ENCODE measurements around the gene SOX8.
A peak's percentile ranks its signal among the peaks of the same experiment; 100 is the strongest.

Gene SOX8

GRCh38 chr16:988471-989353, 7.1 kb downstream of the SOX8 start:
- DNase-seq = no peak

GRCh38 chr16:989354-989814, 7.8 kb downstream of the SOX8 start:
- DNase-seq = no peak

GRCh38 chr16:990516-991291, 9.1 kb downstream of the SOX8 start:
- peak; percentile 81 for DNase-seq

- DNase-seq = peak; percentile 30
Measured at GRCh38 chr16:991345-991744, 9.8 kb downstream of the SOX8 start.

GRCh38 chr16:991773-992172, 10.2 kb downstream of the SOX8 start:
- no peak for DNase-seq

- no peak for DNase-seq
Measured at GRCh38 chr16:993731-994130, 12.2 kb downstream of the SOX8 start.

- DNase-seq = no peak
Measured at GRCh38 chr16:995087-995486, 13.5 kb downstream of the SOX8 start.

- no peak for DNase-seq
Measured at GRCh38 chr16:995783-996182, 14.2 kb downstream of the SOX8 start.

- DNase-seq = no peak
Measured at GRCh38 chr16:996681-997080, 15.1 kb downstream of the SOX8 start.

GRCh38 chr16:997440-998051, 16.0 kb downstream of the SOX8 start:
- DNase-seq = peak; percentile 78

- no peak for DNase-seq
Measured at GRCh38 chr16:998211-998610, 16.6 kb downstream of the SOX8 start.

GRCh38 chr16:998615-999014, 17.0 kb downstream of the SOX8 start:
- DNase-seq = no peak

- DNase-seq = no peak
Measured at GRCh38 chr16:999677-1000076, 18.1 kb downstream of the SOX8 start.

GRCh38 chr16:1000608-1001007, 19.0 kb downstream of the SOX8 start:
- no peak for DNase-seq

GRCh38 chr16:1001096-1001495, 19.5 kb downstream of the SOX8 start:
- no peak for DNase-seq

GRCh38 chr16:1002399-1003166, 21.0 kb downstream of the SOX8 start:
- peak; percentile 60 for DNase-seq

GRCh38 chr16:1003391-1004347, 22.1 kb downstream of the SOX8 start:
- DNase-seq = no peak

- DNase-seq = no peak
Measured at GRCh38 chr16:1005286-1005685, 23.7 kb downstream of the SOX8 start.

- no peak for DNase-seq
Measured at GRCh38 chr16:1006781-1007180, 25.2 kb downstream of the SOX8 start.

GRCh38 chr16:1007284-1007850, 25.8 kb downstream of the SOX8 start:
- DNase-seq = no peak

- DNase-seq = no peak
Measured at GRCh38 chr16:1008085-1008484, 26.5 kb downstream of the SOX8 start.
